Panc1 (cell line): ENCODE data around the gene MAP3K12. TPM values are rescaled to one million over a fixed set of nuclear protein-coding genes. Genes with fewer than 3 reads are reported as not detected.
A peak's percentile ranks its signal among the peaks of the same experiment; 100 is the strongest.
"Not testable (repeated sequence)": the region's sequence is repeated elsewhere in the genome, so short reads cannot be mapped to it uniquely, and the experiment has no call there.

ENCODE experiments used
- ATAC-seq: fragments of 200-7000 bp; cut with Tn5 transposase; 2 replicates; pipeline ENCODE4 v1.9.1; 2020; ENCODE audit warnings: mild to moderate bottlenecking, moderate library complexity
- BruUV-seq: library from RNA; stranded (reverse); fragments of 400-500 nt; replicated peaks from 2 replicates; lab custom pipeline; 2021; lab: Mats Ljungman, UMichigan
- CTCF ChIA-PET: fragments of 300-600 bp; sonication (Branson Sonifier 250); formaldehyde crosslinking; loops from one replicate; lab custom pipeline; 2022; ENCODE audit warnings: antibody characterized with exemption; lab: Charles Lee
- POLR2A ChIA-PET: fragments of 300-600 bp; sonication (Branson Sonifier 250); formaldehyde crosslinking; loops from one replicate; lab custom pipeline; 2022; ENCODE audit warnings: antibody characterized with exemption; lab: Charles Lee
- DNase-seq: peaks from one replicate; pipeline ENCODE4 v3.0.0-alpha.2; 2010; ENCODE audit warnings: low read depth, low spot score
- H3K27ac ChIP-seq: 2 replicates; pipeline ENCODE4 v1.5.1; 2011; ENCODE audit warnings: mild to moderate bottlenecking, low read length, inconsistent platforms
- H3K27me3 ChIP-seq: fragments of 200-500 bp; sonication (Bioruptor generic); 2 replicates; pipeline ENCODE4 v1.6.0; 2014; ENCODE audit warnings: low read length, inconsistent platforms; ENCODE audit not compliant: control insufficient read depth, insufficient read depth
- H3K36me3 ChIP-seq: fragments of 200-500 bp; sonication (Bioruptor generic); 2 replicates; pipeline ENCODE4 v1.5.1; 2014; ENCODE audit warnings: inconsistent platforms, mild to moderate bottlenecking, low read length, moderate library complexity; ENCODE audit not compliant: control insufficient read depth, insufficient read depth
- H3K4me1 ChIP-seq: 2 replicates; pipeline ENCODE4 v1.5.1; 2011; ENCODE audit warnings: inconsistent platforms, mild to moderate bottlenecking, low read length, moderate library complexity; ENCODE audit not compliant: control insufficient read depth, insufficient read depth
- H3K4me3 ChIP-seq, 2 experiments: 2 replicates each; pipeline ENCODE4 v1.5.1; 2011 to 2012; ENCODE audit warnings: low read depth in 2 of 2, low read length in 2 of 2, mild to moderate bottlenecking in 2 of 2, inconsistent platforms in 1 of 2, moderate library complexity in 1 of 2
- H3K9me3 ChIP-seq: fragments of 200-500 bp; sonication (Bioruptor generic); 2 replicates; pipeline ENCODE4 v1.5.1; 2014; ENCODE audit warnings: low read depth, mild to moderate bottlenecking, inconsistent platforms, low read length, moderate library complexity; ENCODE audit not compliant: control insufficient read depth, insufficient read depth
- POLR2AphosphoS5 ChIP-seq: IDR thresholded peaks from 2 replicates; pipeline ENCODE4 v1.6.1; 2012; ENCODE audit warnings: mild to moderate bottlenecking, low read depth, low read length, moderate library complexity
- SIN3A ChIP-seq: IDR thresholded peaks from 2 replicates; pipeline ENCODE4 v1.6.1; 2012; ENCODE audit warnings: low read depth, mild to moderate bottlenecking, low read length, moderate library complexity, borderline replicate concordance; ENCODE audit not compliant: insufficient read depth
- TCF7L2 ChIP-seq: IDR thresholded peaks from 2 replicates; pipeline ENCODE4 v1.6.1; 2011; ENCODE audit warnings: mild to moderate bottlenecking, low read depth, low read length, inconsistent platforms
- in situ Hi-C: cut with HindIII; loops from 2 replicates; pipeline ENCODE4 v1.10.0; 2016; ENCODE audit warnings: low sequenced_read_pairs, low pct_unique_long_range_greater_than_20kb
- intact Hi-C: fragments of 100-400 bp; cut with micrococcal nuclease; formaldehyde crosslinking; loops from one replicate; pipeline ENCODE4 v1.10.0; 2022; ENCODE audit not compliant: unreplicated experiment
- total RNA-seq: library from RNA; stranded (reverse); gene quantifications from one replicate; pipeline ENCODE4 v1.2.1, GENCODE V29; 2021; ENCODE audit not compliant: unreplicated experiment
- TF ChIP-seq, protein P1 (sequence below): fragments of 450-650 bp; IDR thresholded peaks from 2 replicates; pipeline ENCODE4 v1.5.1; 2017; ENCODE audit warnings: mild to moderate bottlenecking

Gene MAP3K12
- total RNA-seq, 1 experiment from 2014 or later: 32.2 TPM

- in situ Hi-C loops: no loop called here
- TF ChIP-seq, protein P1, sequence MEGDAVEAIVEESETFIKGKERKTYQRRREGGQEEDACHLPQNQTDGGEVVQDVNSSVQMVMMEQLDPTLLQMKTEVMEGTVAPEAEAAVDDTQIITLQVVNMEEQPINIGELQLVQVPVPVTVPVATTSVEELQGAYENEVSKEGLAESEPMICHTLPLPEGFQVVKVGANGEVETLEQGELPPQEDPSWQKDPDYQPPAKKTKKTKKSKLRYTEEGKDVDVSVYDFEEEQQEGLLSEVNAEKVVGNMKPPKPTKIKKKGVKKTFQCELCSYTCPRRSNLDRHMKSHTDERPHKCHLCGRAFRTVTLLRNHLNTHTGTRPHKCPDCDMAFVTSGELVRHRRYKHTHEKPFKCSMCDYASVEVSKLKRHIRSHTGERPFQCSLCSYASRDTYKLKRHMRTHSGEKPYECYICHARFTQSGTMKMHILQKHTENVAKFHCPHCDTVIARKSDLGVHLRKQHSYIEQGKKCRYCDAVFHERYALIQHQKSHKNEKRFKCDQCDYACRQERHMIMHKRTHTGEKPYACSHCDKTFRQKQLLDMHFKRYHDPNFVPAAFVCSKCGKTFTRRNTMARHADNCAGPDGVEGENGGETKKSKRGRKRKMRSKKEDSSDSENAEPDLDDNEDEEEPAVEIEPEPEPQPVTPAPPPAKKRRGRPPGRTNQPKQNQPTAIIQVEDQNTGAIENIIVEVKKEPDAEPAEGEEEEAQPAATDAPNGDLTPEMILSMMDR: no peak
- TF ChIP-seq SIN3A: no peak
- TF ChIP-seq TCF7L2: no peak
- peak; percentile 13 for TF ChIP-seq POLR2AphosphoS5
- DNase-seq (no peak), ATAC-seq (peak; percentile 12)
- no peaks in the 10 kb centered on the region for H3K27me3 ChIP-seq
- no peak overlapping the region; the same call in 1 of the 2 replicates for H3K27ac ChIP-seq
- no TSS peak for BruUV-seq
- peaks cover 15% of the 10 kb centered on the region for H3K4me1 ChIP-seq
- no peak overlapping the region for H3K4me3 ChIP-seq
- intact Hi-C loops: no loop called here
- H3K9me3 ChIP-seq: no peaks in the 10 kb centered on the region
- ChIA-PET POLR2A (interaction anchor here (2.1 kb wide), 1 partner anchor 18 kb away, joined by 6 read pairs; the partner anchor contains the start of gene TARBP2), CTCF (interaction anchor here (1.5 kb wide), 1 partner anchor 26 kb away, joined by 8 read pairs; no protein-coding TSS in a partner anchor)
- H3K36me3 ChIP-seq: peaks cover 29% of the 10 kb centered on the region
These were observed 16.6 kb downstream of the MAP3K12 start for GRCh38 chr12:53482626-53483168.

- H3K4me1 ChIP-seq: peaks cover 15% of the 10 kb centered on the region
- H3K27me3 ChIP-seq: no peaks in the 10 kb centered on the region
- DNase-seq (no peak), ATAC-seq (peak; percentile 45)
- in situ Hi-C loops (no loop called here), intact Hi-C loops (no loop called here)
- no peak overlapping the region for H3K27ac ChIP-seq
- BruUV-seq: no TSS peak
- ChIA-PET POLR2A (interaction anchor here (2.1 kb wide), 1 partner anchor 19 kb away, joined by 6 read pairs; the partner anchor contains the start of gene TARBP2), CTCF (interaction anchor here (0.6 to 1.5 kb wide), 4 partner anchors 18 to 154 kb away, joined by 3 to 15 read pairs (median 7); no protein-coding TSS in a partner anchor)
- TF ChIP-seq POLR2AphosphoS5 (0 out of 2 replicates have a peak, but pooled peaks have one; percentile 16), SIN3A (no peak)
- TF ChIP-seq, protein P1: no peak
- no peak overlapping the region for H3K4me3 ChIP-seq
- no peaks in the 10 kb centered on the region for H3K9me3 ChIP-seq
- H3K36me3 ChIP-seq: peaks cover 33% of the 10 kb centered on the region
These were observed 17.2 kb downstream of the MAP3K12 start for GRCh38 chr12:53481939-53482586.

DNA sequence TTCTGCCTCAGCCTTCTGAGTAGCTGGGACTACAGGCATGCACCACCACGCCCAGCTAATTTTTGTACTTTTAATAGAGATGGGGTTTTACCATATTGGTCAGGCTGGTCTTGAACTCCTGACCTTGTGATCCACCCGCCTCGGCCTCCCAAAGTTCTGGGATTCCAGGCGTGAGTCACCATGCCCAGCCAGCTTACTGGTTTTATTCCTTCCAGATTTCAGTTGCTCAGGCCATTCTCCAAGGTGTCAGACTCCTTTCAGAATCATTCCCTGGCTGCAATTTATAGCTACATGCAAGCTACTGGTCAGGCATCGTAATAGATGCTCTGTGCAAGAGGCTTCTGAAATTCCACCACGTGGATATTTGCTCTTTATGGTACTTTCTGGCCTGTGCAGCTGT is 17.8 kb downstream of the MAP3K12 start:
- H3K4me1 ChIP-seq: peaks cover 15% of the 10 kb centered on the region
- H3K27me3 ChIP-seq, H3K27ac ChIP-seq, DNase-seq, BruUV-seq, intact Hi-C loops, H3K4me3 ChIP-seq, H3K9me3 ChIP-seq, in situ Hi-C loops, ATAC-seq: not testable (repeated sequence)
- ChIA-PET POLR2A (interaction anchor here (2.1 kb wide), 1 partner anchor 20 kb away, joined by 6 read pairs; the partner anchor contains the start of gene TARBP2), CTCF (interaction anchor here (0.7 to 1.5 kb wide), 3 partner anchors 27 to 154 kb away, joined by 3 to 15 read pairs (median 8); no protein-coding TSS in a partner anchor)
- peaks cover 39% of the 10 kb centered on the region for H3K36me3 ChIP-seq
- TF ChIP-seq POLR2AphosphoS5: 0 out of 2 replicates have a peak, but pooled peaks have one; percentile 25
